Tibial nerve (tissue), 4 donors: ENCODE results near the gene KRT2. TPM values are rescaled to one million over a fixed set of nuclear protein-coding genes. Genes with fewer than 3 reads are reported as not detected.

ENCODE experiments used
- DNase-seq, 2 donors: peaks; one replicate each; pipeline ENCODE4 v3.0.0-alpha.2; 2019; ENCODE audit warnings: low spot score in 2 of 2
- H3K27ac ChIP-seq, 4 donors: fragments of 200-600 bp; sonication (generic) in 3 of 4; one replicate each; pipeline ENCODE4 v1.5.1; 2017 to 2019; ENCODE audit warnings: mild to moderate bottlenecking in 1 of 4
- H3K27me3 ChIP-seq, 2 donors: fragments of 200-600 bp; sonication (generic) in 1 of 2; one replicate each; pipeline versions ENCODE4 v1.5.1 to v1.6.0; 2017 to 2019
- H3K36me3 ChIP-seq, 3 donors: fragments of 200-600 bp; sonication (generic); one replicate each; pipeline ENCODE4 v1.5.1; 2018 to 2019
- H3K4me1 ChIP-seq, 4 donors: fragments of 200-600 bp; sonication (generic) in 3 of 4; one replicate each; pipeline ENCODE4 v1.5.1; 2017 to 2019
- H3K4me3 ChIP-seq, 4 donors: fragments of 200-600 bp; sonication (generic) in 3 of 4; one replicate each; pipeline ENCODE4 v1.5.1; 2017 to 2019; ENCODE audit warnings: mild to moderate bottlenecking in 1 of 4, moderate library complexity in 1 of 4
- H3K9me3 ChIP-seq, 4 donors: fragments of 200-600 bp; sonication (generic) in 3 of 4; one replicate each; pipeline ENCODE4 v1.5.1; 2017 to 2019
- EP300 ChIP-seq, 2 donors: sonication (generic); formaldehyde crosslinking; IDR thresholded peaks; one replicate each; pipeline ENCODE4 v1.6.1; 2017; ENCODE audit warnings: antibody characterized with exemption in 2 of 2, mild to moderate bottlenecking in 1 of 2
- POLR2A ChIP-seq, 2 donors: fragments of 450-650 bp; IDR thresholded peaks; one replicate each; pipeline ENCODE4 v1.6.1; 2017; ENCODE audit warnings: antibody characterized with exemption in 2 of 2, mild to moderate bottlenecking in 2 of 2, moderate library complexity in 2 of 2
- WGBS, 2 donors: methylation state at CpG; one replicate each; pipeline ENCODE4 v1.1.5; 2018; 5-methylcytosine and 5-hydroxymethylcytosine counted together
- total RNA-seq, 4 donors: library from RNA; depleted of rRNA; stranded (reverse); fragments of >200 nt; gene quantifications; one replicate each; pipeline ENCODE4 v1.1.0, GENCODE V29; 2016
- TF ChIP-seq, protein P1 (sequence below), 5 experiments: fragments of 200-600 bp in 3 of 5; fragments of 450-650 bp in 2 of 5; sonication (generic) in 3 of 5; IDR thresholded peaks; one replicate each; pipeline ENCODE4 v1.5.1; 2016 to 2019; ENCODE audit warnings: antibody characterized with exemption in 5 of 5, mild to moderate bottlenecking in 3 of 5, moderate library complexity in 2 of 5

KRT2 gene
- total RNA-seq, 4 donors from 2014 or later: not detected

DNA sequence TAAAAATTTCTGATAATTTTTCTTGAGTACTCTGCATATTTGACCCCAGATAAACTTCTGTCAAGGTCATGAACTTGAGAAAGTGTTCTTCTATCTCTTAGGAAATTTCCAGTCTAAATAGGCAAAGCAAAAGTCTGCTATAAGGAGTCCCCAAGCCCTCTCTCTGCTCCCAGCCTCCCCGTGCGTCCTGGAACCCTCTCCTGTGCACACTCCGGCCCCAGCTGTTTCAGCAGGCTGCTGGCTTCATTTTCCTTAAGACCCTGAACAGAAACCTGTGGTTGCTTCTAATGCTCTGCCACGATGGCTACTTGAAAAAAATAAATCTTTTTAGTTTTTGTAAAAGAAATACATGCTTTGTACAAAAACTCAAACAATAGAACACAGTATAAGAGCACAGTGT lies 14.7 kb downstream of the KRT2 start:
- no peak for TF ChIP-seq EP300 (IDR thresholded peaks at IDR 0.05)
- TF ChIP-seq, protein P1, sequence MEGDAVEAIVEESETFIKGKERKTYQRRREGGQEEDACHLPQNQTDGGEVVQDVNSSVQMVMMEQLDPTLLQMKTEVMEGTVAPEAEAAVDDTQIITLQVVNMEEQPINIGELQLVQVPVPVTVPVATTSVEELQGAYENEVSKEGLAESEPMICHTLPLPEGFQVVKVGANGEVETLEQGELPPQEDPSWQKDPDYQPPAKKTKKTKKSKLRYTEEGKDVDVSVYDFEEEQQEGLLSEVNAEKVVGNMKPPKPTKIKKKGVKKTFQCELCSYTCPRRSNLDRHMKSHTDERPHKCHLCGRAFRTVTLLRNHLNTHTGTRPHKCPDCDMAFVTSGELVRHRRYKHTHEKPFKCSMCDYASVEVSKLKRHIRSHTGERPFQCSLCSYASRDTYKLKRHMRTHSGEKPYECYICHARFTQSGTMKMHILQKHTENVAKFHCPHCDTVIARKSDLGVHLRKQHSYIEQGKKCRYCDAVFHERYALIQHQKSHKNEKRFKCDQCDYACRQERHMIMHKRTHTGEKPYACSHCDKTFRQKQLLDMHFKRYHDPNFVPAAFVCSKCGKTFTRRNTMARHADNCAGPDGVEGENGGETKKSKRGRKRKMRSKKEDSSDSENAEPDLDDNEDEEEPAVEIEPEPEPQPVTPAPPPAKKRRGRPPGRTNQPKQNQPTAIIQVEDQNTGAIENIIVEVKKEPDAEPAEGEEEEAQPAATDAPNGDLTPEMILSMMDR (IDR thresholded peaks at IDR 0.05): no peak
- no peak for TF ChIP-seq POLR2A (IDR thresholded peaks at IDR 0.05)
- H3K36me3 ChIP-seq: no peaks in the 10 kb centered on the region
- no peak overlapping the region for H3K4me3 ChIP-seq
- no peaks in the 10 kb centered on the region for H3K9me3 ChIP-seq
- no peaks in the 10 kb centered on the region for H3K4me1 ChIP-seq
- H3K27ac ChIP-seq: no peak overlapping the region
- 41 to 50% methylated on average over 4 of the region's 4 CpGs for WGBS, 2 donors
- no peaks in the 10 kb centered on the region for H3K27me3 ChIP-seq
- DNase-seq: no peak

DNA sequence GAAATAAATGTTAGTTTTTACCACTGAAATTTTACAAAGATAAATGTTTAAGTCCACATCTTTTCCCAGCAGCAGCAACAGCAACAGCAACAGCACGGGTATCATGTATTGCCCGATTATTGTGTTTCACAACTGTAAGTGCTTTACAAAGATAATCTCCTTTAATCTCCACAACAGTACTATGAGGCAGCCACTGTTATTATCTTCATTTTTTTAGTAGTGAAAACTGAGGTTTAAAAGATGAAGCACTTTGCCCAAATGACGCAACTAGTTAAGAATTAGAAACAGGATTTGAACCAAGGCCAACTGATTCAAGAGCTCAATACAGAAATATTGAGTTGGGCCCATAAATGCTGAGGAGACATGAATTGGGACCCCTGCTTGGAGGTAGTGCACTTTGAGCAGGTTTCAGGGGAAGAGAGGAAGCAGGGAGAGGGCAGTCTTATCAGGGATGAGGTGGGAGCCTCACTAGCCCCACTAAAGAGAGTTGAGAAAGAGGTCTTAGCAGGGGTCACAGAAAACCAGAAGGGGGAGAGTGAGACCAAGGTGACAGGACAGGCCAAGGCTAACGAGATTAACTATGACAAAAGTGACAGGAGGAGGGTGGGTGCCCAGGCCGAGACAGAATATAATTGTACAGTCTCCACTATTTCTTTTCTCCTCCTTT lies 15.3 kb downstream of the KRT2 start:
- no peak for DNase-seq
- H3K4me3 ChIP-seq: no peak overlapping the region
- TF ChIP-seq POLR2A (IDR thresholded peaks at IDR 0.05) (no peak), EP300 (IDR thresholded peaks at IDR 0.05) (no peak)
- TF ChIP-seq, protein P1 (IDR thresholded peaks at IDR 0.05): no peak
- no peaks in the 10 kb centered on the region for H3K27me3 ChIP-seq
- WGBS, 2 donors: 56 to 76% methylated on average over 5 of the region's 5 CpGs
- no peaks in the 10 kb centered on the region for H3K9me3 ChIP-seq
- H3K4me1 ChIP-seq: no peaks in the 10 kb centered on the region
- H3K27ac ChIP-seq: no peak overlapping the region
- H3K36me3 ChIP-seq: no peaks in the 10 kb centered on the region

GRCh38 chr12:52636189-52636588 lies 15.8 kb downstream of the KRT2 start:
- H3K27ac ChIP-seq: no peak overlapping the region
- no peaks in the 10 kb centered on the region for H3K4me1 ChIP-seq
- H3K9me3 ChIP-seq: no peaks in the 10 kb centered on the region
- WGBS, 2 donors: 78 to 85% methylated on average over 6 of the region's 6 CpGs
- no peak overlapping the region for H3K4me3 ChIP-seq
- DNase-seq: no peak
- H3K36me3 ChIP-seq: no peaks in the 10 kb centered on the region
- TF ChIP-seq, protein P1 (IDR thresholded peaks at IDR 0.05): no peak
- TF ChIP-seq POLR2A (IDR thresholded peaks at IDR 0.05) (no peak), EP300 (IDR thresholded peaks at IDR 0.05) (no peak)
- no peaks in the 10 kb centered on the region for H3K27me3 ChIP-seq

DNA sequence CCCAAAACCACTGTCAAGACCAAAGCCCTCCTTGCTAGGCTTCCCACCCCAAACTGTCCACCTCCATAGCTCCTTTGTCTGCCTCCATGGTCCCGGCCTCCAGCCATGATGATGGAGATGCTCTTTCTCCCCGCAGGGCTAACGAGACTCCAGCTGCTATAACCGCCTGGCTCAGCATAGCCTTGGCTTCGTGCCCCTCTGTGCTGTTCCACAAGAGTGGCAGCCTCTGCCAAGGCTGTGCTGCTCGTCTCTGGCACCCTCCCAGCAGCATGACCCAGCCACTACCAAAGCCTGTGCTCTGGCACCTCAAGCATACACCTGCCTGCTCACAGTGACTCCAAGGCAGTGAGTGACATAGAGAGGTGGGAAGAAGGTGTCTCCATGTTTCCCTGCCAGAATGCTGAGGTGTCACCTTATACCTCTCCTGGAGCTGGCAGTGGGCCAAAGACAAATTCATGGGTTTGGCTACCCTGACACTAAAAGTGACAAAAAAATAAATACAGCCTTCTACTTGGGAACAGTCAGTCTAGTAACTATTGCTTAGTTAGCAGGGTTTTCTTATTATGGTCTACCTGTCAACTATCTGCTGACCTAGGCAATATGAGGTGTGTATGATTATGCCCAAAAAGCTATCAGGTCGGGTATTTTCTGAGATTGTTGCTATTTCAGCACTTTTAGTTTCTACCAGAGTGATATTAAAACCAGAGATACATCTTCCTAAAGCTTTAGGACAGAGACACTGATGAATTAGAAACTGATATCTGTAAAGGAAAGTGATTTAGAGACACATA lies 17.6 kb downstream of the KRT2 start:
- no peaks in the 10 kb centered on the region for H3K36me3 ChIP-seq
- 45 to 65% methylated on average over 6 of the region's 7 CpGs for WGBS, 2 donors
- H3K9me3 ChIP-seq: no peaks in the 10 kb centered on the region
- no peak for DNase-seq
- no peak overlapping the region for H3K4me3 ChIP-seq
- H3K27ac ChIP-seq: no peak overlapping the region
- H3K4me1 ChIP-seq: no peaks in the 10 kb centered on the region
- TF ChIP-seq POLR2A (IDR thresholded peaks at IDR 0.05) (no peak), EP300 (IDR thresholded peaks at IDR 0.05) (no peak)
- TF ChIP-seq, protein P1 (IDR thresholded peaks at IDR 0.05): no peak
- H3K27me3 ChIP-seq: no peaks in the 10 kb centered on the region

GRCh38 chr12:52633383-52633782 lies 18.6 kb downstream of the KRT2 start:
- DNase-seq: no peak
- no peaks in the 10 kb centered on the region for H3K36me3 ChIP-seq
- no peaks in the 10 kb centered on the region for H3K27me3 ChIP-seq
- WGBS, 2 donors: 59 to 69% methylated on average over 4 of the region's 4 CpGs
- no peaks in the 10 kb centered on the region for H3K4me1 ChIP-seq
- TF ChIP-seq, protein P1 (IDR thresholded peaks at IDR 0.05): no peak
- TF ChIP-seq EP300 (IDR thresholded peaks at IDR 0.05) (no peak), POLR2A (IDR thresholded peaks at IDR 0.05) (no peak)
- H3K4me3 ChIP-seq: no peak overlapping the region
- H3K27ac ChIP-seq: no peak overlapping the region
- no peaks in the 10 kb centered on the region for H3K9me3 ChIP-seq
